Neuronal stem cell (in vitro differentiated cells): Measurements from ENCODE around the gene TMCO2.

Source experiments
- DNase-seq: peaks from one replicate; pipeline ENCODE4 v3.0.0-alpha.2; 2013; ENCODE audit warnings: low spot score
- H2AFZ ChIP-seq: one replicate; pipeline ENCODE4 v1.6.1; 2013; ENCODE audit warnings: mild to moderate bottlenecking, low read length, inconsistent platforms
- H2AK5ac ChIP-seq: 2 replicates; pipeline ENCODE4 v1.6.1; 2013; ENCODE audit warnings: low read depth, mild to moderate bottlenecking, inconsistent platforms, low read length, moderate library complexity, mixed read lengths
- H2BK120ac ChIP-seq: 2 replicates; pipeline ENCODE4 v1.6.1; 2013; ENCODE audit warnings: low read depth, mild to moderate bottlenecking, inconsistent platforms, low read length, moderate library complexity, mixed read lengths
- H2BK12ac ChIP-seq: one replicate; pipeline ENCODE4 v1.6.1; 2013; ENCODE audit warnings: low read length, inconsistent platforms
- H2BK15ac ChIP-seq: 2 replicates; pipeline ENCODE4 v1.6.1; 2013; ENCODE audit warnings: mild to moderate bottlenecking, low read length, inconsistent platforms, mixed read lengths
- H2BK5ac ChIP-seq: one replicate; pipeline ENCODE4 v1.6.1; 2013; ENCODE audit warnings: inconsistent platforms, mild to moderate bottlenecking, low read length, moderate library complexity
- H3K14ac ChIP-seq: one replicate; pipeline ENCODE4 v1.6.1; 2013; ENCODE audit warnings: low read length, inconsistent platforms
- H3K18ac ChIP-seq: 2 replicates; pipeline ENCODE4 v1.6.1; 2013; ENCODE audit warnings: low read length, inconsistent platforms
- H3K23ac ChIP-seq: 2 replicates; pipeline ENCODE4 v1.6.1; 2013; ENCODE audit warnings: low read depth, mild to moderate bottlenecking, mixed read lengths, low read length, inconsistent platforms; ENCODE audit not compliant: poor library complexity
- H3K27ac ChIP-seq: replicated peaks from 3 replicates; pipeline ENCODE4 v1.5.1; 2013; ENCODE audit warnings: low read length, inconsistent platforms
- H3K27me3 ChIP-seq, 3 experiments: 2 replicates each; pipeline ENCODE4 v1.6.1; 2013; ENCODE audit warnings: low read length in 3 of 3, mild to moderate bottlenecking in 2 of 3, inconsistent platforms in 1 of 3, low read depth in 1 of 3, mixed read lengths in 1 of 3, moderate library complexity in 1 of 3; ENCODE audit not compliant: control insufficient read depth in 3 of 3, insufficient read depth in 3 of 3
- H3K36me3 ChIP-seq, 2 donors: replicated peaks in 1 of 2; 2 replicates each; pipeline ENCODE4 v1.6.1; 2013; ENCODE audit warnings: low read length in 2 of 2; ENCODE audit not compliant: control insufficient read depth in 2 of 2, insufficient read depth in 2 of 2
- H3K4ac ChIP-seq: 2 replicates; pipeline ENCODE4 v1.6.1; 2013; ENCODE audit warnings: inconsistent platforms, mild to moderate bottlenecking, low read length, moderate library complexity
- H3K4me1 ChIP-seq, 2 donors: 1 replicate in 1 of 2; 2 replicates in 1 of 2; pipeline ENCODE4 v1.6.1; 2013; ENCODE audit warnings: low read length in 2 of 2, low read depth in 1 of 2; ENCODE audit not compliant: control insufficient read depth in 2 of 2, insufficient read depth in 1 of 2
- H3K4me2 ChIP-seq: one replicate; pipeline ENCODE4 v1.6.1; 2013; ENCODE audit warnings: mild to moderate bottlenecking, low read length, inconsistent platforms; ENCODE audit not compliant: insufficient read depth, poor library complexity, severe bottlenecking
- H3K4me3 ChIP-seq, 2 donors: 2 replicates each; pipeline ENCODE4 v1.5.1; 2013; ENCODE audit warnings: low read length in 2 of 2, mild to moderate bottlenecking in 2 of 2, inconsistent platforms in 1 of 2, moderate library complexity in 1 of 2
- H3K79me1 ChIP-seq: one replicate; pipeline ENCODE4 v1.6.1; 2013; ENCODE audit warnings: low read depth, mild to moderate bottlenecking, inconsistent platforms, low read length, moderate library complexity
- H3K9ac ChIP-seq: one replicate; pipeline ENCODE4 v1.6.1; 2013; ENCODE audit warnings: mild to moderate bottlenecking, low read depth, low read length, inconsistent platforms; ENCODE audit not compliant: poor library complexity
- H3K9me3 ChIP-seq, 2 donors: replicated peaks in 1 of 2; 2 replicates each; pipeline versions ENCODE3 to v1.6.1; 2013; ENCODE audit warnings: low read length in 2 of 2, mild to moderate bottlenecking in 2 of 2, inconsistent platforms in 1 of 2, low read depth in 1 of 2, mixed read lengths in 1 of 2, moderate library complexity in 1 of 2; ENCODE audit not compliant: control insufficient read depth in 2 of 2, insufficient read depth in 1 of 2
- H4K8ac ChIP-seq: one replicate; pipeline ENCODE4 v1.6.1; 2013; ENCODE audit warnings: low read depth, mild to moderate bottlenecking, inconsistent platforms, low read length, moderate library complexity
- H4K91ac ChIP-seq: one replicate; pipeline ENCODE4 v1.6.1; 2013; ENCODE audit warnings: low read length, low read depth, mild to moderate bottlenecking, inconsistent platforms; ENCODE audit not compliant: poor library complexity
- WGBS, 2 donors: extraction: QIAGEN DNeasy Blood & Tissue Kit; methylation state at CpG; one replicate each; pipeline ENCODE4 v1.1.7; 2013; ENCODE audit warnings: missing lambda C conversion rate in 2 of 2, mixed read lengths in 1 of 2; ENCODE audit not compliant: insufficient read length in 2 of 2, insufficient replicate concordance in 1 of 2; ENCODE audit errors: extremely low coverage in 2 of 2; 5-methylcytosine and 5-hydroxymethylcytosine counted together

Gene TMCO2

GRCh38 chr1:40256401-40257084, 8.8 kb downstream of the TMCO2 start:
- H2BK5ac ChIP-seq = no peak overlapping the region
- H3K4me1 ChIP-seq = no peaks in the 10 kb centered on the region
- H3K4me2 ChIP-seq = no peak overlapping the region
- H3K9ac ChIP-seq = no peak overlapping the region
- DNase-seq = no peak
- H2AFZ ChIP-seq = no peak overlapping the region
- H3K14ac ChIP-seq = no peak overlapping the region
- WGBS, 2 donors = no CpG with 5 or more reads among the region's 6 CpGs
- H3K4ac ChIP-seq = no peak overlapping the region
- no peak overlapping the region for H2BK120ac ChIP-seq
- no peaks in the 10 kb centered on the region for H3K27me3 ChIP-seq
- no peak overlapping the region for H2AK5ac ChIP-seq
- H3K4me3 ChIP-seq = peak overlapping the region in 1 of 2 donors; percentile 96
- H3K36me3 ChIP-seq = peaks cover 7 to 28% of the 10 kb centered on the region in 2 donors
- no peak overlapping the region for H3K23ac ChIP-seq
- H4K8ac ChIP-seq = no peak overlapping the region
- H3K27ac ChIP-seq = no peak overlapping the region
- H2BK15ac ChIP-seq = no peak overlapping the region
- H3K9me3 ChIP-seq = no peaks in the 10 kb centered on the region
- H4K91ac ChIP-seq = no peak overlapping the region
- H3K18ac ChIP-seq = no peak overlapping the region
- H2BK12ac ChIP-seq = no peak overlapping the region
- H3K79me1 ChIP-seq = no peaks in the 10 kb centered on the region

GRCh38 chr1:40257313-40257687, 9.6 kb downstream of the TMCO2 start:
- H2BK12ac ChIP-seq = no peak overlapping the region
- H3K23ac ChIP-seq = peak overlapping the region; percentile 97
- H3K4me2 ChIP-seq = peak overlapping the region; percentile 55
- H3K79me1 ChIP-seq = no peaks in the 10 kb centered on the region
- peak overlapping the region; percentile 96 for H3K9ac ChIP-seq
- peaks cover 7 to 35% of the 10 kb centered on the region in 2 donors for H3K36me3 ChIP-seq
- no peak overlapping the region for H4K91ac ChIP-seq
- peak overlapping the region; percentile 94 for H3K27ac ChIP-seq
- no CpG with 5 or more reads among the region's 16 CpGs for WGBS, 2 donors
- peak overlapping the region; percentile 96 for H3K4me3 ChIP-seq
- no peak overlapping the region for H2BK5ac ChIP-seq
- no peak overlapping the region for H2BK15ac ChIP-seq
- H4K8ac ChIP-seq = no peak overlapping the region
- no peaks in the 10 kb centered on the region for H3K4me1 ChIP-seq
- peak overlapping the region; percentile 90 for H2AFZ ChIP-seq
- H2AK5ac ChIP-seq = no peak overlapping the region
- no peak for DNase-seq
- H3K4ac ChIP-seq = no peak overlapping the region
- no peak overlapping the region for H3K14ac ChIP-seq
- no peaks in the 10 kb centered on the region for H3K27me3 ChIP-seq
- H2BK120ac ChIP-seq = no peak overlapping the region
- H3K9me3 ChIP-seq = no peaks in the 10 kb centered on the region
- no peak overlapping the region for H3K18ac ChIP-seq

GRCh38 chr1:40257688-40258444, 10.1 kb downstream of the TMCO2 start, which contains the start of gene ZMPSTE24:
Gene ZMPSTE24, plus strand, starts transcription at chr1:40258236. Its CDS starts 36 bp downstream, at chr1:40258272.
- no peak within 1 kb of the TSS for H2BK12ac ChIP-seq
- H3K4ac ChIP-seq = no peak within 1 kb of the TSS
- H2BK120ac ChIP-seq = peak within 1 kb of the TSS; percentile 38
- no peak within 1 kb of the TSS for H2AK5ac ChIP-seq
- peak within 1 kb of the TSS; percentile 89 for H4K8ac ChIP-seq
- peak within 1 kb of the TSS; percentile 97 for H3K9ac ChIP-seq
- WGBS, 2 donors = no CpG with 5 or more reads among the region's 48 CpGs
- H3K27ac ChIP-seq = peak within 1 kb of the TSS; percentile 94
- H3K36me3 ChIP-seq = peaks cover 9 to 41% of the 10 kb centered on the region in 2 donors
- peak within 1 kb of the TSS; percentile 91 for H2AFZ ChIP-seq
- no peaks in the 10 kb centered on the region for H3K9me3 ChIP-seq
- H4K91ac ChIP-seq = no peak within 1 kb of the TSS
- H2BK5ac ChIP-seq = no peak within 1 kb of the TSS
- H3K23ac ChIP-seq = peak within 1 kb of the TSS; percentile 97
- no peaks in the 10 kb centered on the region for H3K79me1 ChIP-seq
- H3K4me1 ChIP-seq = no peaks in the 10 kb centered on the region
- H2BK15ac ChIP-seq = no peak within 1 kb of the TSS
- no peak within 1 kb of the TSS for H3K14ac ChIP-seq
- H3K18ac ChIP-seq = peak within 1 kb of the TSS; percentile 97
- no peaks in the 10 kb centered on the region for H3K27me3 ChIP-seq
- H3K4me3 ChIP-seq = peak within 1 kb of the TSS; percentile 96 to 98
- DNase-seq = peak; percentile 97
- H3K4me2 ChIP-seq = peak within 1 kb of the TSS; percentile 55

GRCh38 chr1:40258445-40258769, 10.7 kb downstream of the TMCO2 start:
- Histone ChIP-seq H3K27me3 (no peaks in the 10 kb centered on the region), H4K91ac (no peak overlapping the region), H2BK5ac (no peak overlapping the region), H3K9ac (peak overlapping the region; percentile 97), H2AK5ac (no peak overlapping the region), H4K8ac (peak overlapping the region; percentile 89), H2BK120ac (peak overlapping the region; percentile 38), H3K27ac (peak overlapping the region; percentile 81), H2AFZ (peak overlapping the region; percentile 91), H2BK12ac (no peak overlapping the region), H2BK15ac (no peak overlapping the region), H3K4me1 (no peaks in the 10 kb centered on the region), H3K14ac (no peak overlapping the region), H3K79me1 (no peaks in the 10 kb centered on the region), H3K9me3 (no peaks in the 10 kb centered on the region), H3K36me3 (peaks cover 9 to 47% of the 10 kb centered on the region in 2 donors), H3K4me2 (peak overlapping the region; percentile 54), H3K23ac (peak overlapping the region; percentile 97), H3K18ac (peak overlapping the region; percentile 86), H3K4me3 (peak overlapping the region; percentile 96 to 98), H3K4ac (no peak overlapping the region)
- no CpG with 5 or more reads among the region's 10 CpGs for WGBS, 2 donors
- no peak for DNase-seq
